GM11168 (cell line): ENCODE measurements around the gene FAM78B.

Experiments
- in situ Hi-C: fragments of 300-500 bp; cut with MboI; formaldehyde crosslinking; loops from one replicate; pipeline ENCODE4 v1.12.0; 2022; ENCODE audit warnings: low sequenced_read_pairs; ENCODE audit not compliant: unreplicated experiment

Gene FAM78B

DNA sequence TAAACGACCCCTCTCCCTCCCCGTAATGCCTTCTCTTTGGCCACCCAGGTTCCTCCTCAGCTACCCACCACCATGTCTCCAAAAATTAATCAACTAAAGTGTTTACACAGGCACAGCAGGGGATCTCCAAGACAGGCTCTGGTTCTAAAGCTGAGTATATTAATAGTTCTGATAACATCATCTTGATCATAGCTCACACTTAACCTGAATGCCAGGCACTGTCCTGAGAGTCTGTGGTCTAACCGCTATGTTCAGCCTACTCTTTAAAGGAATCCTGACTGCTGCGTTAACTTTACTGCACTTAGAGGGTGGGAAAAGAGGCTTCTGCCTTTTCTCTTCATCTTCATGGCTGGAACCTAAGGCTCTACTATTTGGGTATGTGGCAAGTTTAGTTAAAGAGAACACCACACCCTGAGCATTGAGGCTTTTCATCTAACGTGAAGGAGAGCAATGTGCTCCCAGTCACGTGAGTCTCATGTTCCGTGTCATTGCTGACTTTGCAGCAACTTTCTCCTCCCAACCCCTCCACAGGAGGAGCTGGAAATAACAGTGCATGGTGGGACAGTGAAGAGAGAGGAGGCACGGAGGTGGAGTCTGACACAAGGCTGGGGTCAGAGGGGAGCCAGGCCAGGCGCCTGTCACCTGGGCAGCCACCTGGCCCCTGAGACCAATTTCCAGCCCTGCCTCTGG, 86.4 kb downstream of the FAM78B start:
- in situ Hi-C loops, result no loop called here

DNA sequence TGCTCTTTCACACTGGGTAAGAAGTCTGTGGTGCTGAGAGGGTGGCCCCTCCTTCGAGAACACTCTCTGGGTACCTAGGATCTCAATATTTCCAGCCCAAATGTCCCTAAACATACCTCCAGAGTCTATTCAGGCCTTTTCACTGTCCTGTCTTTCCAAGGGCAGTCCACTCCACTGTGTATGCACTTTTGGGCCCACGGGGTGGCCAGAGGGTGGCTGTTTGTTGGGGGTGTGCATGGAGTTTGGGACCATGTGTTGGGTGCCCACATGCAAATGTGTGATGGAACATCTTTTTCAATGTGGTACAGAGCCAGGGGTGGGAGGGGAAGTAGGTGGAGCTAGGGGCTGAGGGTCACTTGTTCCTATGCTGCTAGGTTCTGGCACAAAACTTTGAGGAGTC, 87.5 kb downstream of the FAM78B start:
- in situ Hi-C loops, result no loop called here

DNA sequence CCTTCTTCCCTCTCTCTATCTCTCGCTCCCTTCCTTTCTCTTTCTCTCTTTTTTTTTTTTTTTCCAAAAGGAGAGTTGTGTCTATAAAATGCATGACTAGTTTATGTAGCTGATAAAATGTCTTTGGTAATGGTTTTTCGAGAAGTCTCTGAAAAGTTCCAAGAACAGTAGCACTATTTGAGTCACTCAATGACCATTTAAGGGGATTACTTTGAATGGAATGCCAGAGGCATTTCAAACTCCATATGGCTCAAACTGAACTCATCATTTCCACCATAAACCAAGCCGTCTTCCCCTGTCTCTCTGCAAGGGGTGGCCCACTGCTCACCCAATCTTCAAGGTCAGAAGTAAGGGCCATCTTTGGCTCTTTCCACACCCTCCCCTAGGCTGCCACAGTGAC, 93.3 kb downstream of the FAM78B start:
- in situ Hi-C loops, result no loop called here

DNA sequence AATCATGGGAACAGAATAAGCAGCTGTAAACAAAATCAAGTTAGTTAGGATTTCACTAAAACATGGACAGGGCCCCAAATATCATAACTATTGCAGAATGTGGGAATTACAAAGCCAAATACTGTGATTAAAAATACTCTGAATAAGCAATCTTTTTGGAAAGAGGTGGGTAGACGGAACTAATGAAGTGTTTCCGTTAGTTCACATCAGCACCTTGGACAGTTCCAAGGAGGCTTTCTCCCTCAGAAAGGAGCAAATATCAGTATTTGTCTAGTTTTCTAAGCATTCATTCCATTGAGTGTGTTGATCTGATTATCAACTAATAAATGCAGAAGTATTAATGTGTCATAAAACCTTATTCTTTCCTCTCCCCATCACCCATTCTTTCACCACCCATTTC, 97.4 kb downstream of the FAM78B start:
- in situ Hi-C loops, result no loop called here

DNA sequence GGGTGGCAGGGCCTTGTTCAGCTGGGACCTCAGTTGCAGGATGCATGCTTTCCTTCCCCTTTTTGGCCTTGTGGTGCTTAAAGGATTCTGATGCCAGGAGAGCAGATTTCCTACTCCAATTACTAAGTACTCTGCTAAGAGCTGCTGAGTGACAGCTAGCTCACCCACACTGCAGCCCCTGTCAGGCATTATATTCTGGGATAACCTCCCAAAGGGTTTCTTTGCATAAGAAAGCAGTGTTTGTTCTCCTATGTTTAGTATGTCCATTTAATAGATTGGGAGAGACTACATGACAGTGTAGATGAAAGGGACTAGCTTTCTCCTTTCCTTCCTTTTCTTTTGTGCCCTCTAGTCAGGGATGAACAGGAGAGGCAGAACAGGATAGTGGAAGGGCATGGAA, 100.7 kb downstream of the FAM78B start:
- in situ Hi-C loops, result no loop called here

DNA sequence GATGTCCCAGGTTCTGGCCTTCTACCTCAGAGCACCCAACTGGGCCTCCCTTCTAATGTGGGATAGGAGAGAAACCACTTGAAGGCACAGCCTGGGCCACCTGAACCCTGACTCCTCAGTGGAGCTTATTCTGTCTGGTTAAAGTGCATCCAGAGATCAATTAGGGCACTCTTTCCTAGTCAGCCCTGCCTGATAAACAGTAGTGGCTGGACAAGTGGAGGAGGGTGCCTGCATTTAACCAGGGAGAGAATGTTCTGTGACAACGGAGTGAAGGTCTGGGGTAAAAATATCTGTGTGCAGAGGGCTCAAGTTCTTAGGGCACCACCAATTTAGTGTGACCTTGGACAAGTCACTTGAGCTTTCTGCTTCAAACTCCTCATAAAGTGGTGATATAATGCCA, 101.8 kb downstream of the FAM78B start:
- in situ Hi-C loops, result no loop called here

DNA sequence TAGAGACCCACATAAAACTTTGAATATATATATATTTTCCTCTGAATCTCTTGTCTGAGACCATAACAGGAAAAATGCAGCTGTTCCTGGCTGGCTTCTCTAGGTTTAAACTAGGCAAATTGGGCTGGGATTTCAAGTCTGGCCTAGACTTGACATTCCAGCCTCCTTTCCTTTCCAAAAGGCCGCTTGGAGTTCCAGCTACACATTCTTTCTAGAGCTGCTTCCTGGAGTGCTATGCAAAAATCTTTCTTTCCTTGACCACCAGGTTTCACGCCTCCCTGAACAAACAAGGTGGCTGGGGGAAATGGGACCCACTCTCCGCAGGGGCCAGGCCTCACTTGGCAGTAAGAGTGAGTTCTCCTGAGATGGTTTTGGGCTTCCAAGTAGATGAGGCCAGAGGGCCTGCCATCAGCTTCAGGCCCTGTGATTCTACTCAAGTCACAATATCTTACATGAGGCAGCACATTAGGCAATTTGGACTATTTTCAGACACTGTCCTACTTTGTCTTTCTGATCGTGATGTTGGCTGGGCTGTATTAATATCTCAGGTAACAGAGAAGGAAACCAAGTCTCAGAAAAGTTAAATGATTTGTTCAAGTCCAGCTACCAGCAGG, 102.4 kb downstream of the FAM78B start:
- in situ Hi-C loops, result no loop called here

DNA sequence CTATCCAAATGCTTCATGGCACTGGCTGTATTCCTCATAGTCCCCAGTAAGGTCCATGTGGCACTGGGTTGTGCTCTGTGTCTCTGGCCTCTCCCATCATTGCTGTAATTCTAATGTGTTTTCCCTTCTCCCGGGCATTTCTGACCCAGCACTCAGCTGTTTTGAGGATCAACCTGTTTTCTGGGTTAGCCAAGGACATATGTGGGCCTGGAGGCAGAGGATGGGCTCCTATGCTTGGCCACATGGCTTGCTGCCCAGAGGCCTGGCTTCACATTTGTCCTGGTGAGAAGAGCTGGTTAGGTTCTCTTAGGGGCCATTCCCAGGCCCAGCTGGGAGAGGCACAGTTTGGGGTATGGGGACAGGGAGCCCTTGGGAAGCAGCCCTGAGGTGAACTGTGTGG, 103.1 kb downstream of the FAM78B start:
- in situ Hi-C loops, result no loop called here

DNA sequence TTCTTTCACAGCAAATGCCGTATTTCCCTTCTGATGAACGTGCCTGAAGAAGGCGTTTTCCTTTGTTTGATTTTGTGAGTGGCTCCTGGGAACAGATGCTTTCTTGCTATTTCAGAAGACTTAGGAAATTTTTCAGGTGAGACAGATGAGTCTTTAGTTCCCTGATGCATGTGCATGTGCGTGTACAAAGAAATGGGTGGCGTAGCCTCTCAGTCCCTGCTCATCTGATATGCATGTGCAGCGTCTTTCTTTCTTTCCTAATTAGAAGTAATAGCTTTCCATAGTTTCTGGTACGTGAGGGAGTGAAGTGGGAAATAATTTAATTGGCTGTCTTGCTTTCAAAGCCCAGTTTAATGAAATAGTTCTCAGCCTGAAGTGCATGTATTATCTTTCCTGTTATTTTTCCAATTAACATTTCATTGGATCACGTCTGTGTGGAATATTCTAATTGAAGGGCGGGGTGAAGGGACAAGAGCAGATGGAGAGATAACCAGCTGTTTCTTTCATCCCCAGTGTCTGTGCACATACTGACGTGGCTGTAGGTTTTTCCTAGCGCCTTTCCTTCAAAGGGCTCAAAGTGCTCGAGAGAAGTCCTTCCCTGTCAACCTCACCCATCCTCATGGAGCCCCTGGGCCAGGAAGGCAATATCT, 104.3 kb downstream of the FAM78B start:
- in situ Hi-C loops, result no loop called here

DNA sequence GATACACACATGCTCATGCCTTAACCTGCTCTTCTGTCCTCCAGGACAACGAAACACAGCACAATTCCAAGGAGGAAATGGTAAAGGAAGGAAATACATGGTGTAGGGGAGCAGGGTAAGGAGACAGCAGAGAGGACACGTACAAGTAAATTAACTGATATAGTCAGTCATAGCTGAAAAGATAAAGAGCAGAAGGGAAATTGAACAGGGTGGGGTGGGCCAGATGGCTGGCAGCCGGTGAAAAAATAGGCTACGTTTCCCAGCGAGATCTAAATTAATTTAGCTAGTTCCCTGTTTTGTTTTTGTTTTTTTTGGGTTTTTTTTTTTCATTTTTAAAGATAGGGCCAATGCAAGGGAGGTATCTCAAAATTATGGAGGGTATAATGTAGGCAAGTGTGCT, 109.2 kb downstream of the FAM78B start:
- in situ Hi-C loops, result no loop called here

DNA sequence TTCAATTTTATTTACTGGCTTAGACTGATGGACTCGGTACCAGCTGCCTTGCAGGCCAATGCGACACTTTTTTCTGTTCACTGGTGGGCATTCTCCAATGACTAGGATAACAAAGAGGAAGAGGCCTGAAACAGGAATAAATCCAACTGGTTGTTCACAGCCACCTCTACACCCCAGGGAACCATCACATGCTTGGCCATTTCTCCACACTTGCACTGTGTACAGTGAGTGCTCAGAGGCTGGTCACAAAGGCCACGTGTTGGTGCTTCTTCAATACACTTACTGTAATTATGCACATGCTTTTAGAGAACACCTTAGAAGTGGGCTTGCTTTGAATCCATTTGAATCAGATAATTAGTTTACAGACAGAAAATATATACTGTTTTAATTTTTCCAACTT, 113.4 kb downstream of the FAM78B start:
- in situ Hi-C loops, result no loop called here

DNA sequence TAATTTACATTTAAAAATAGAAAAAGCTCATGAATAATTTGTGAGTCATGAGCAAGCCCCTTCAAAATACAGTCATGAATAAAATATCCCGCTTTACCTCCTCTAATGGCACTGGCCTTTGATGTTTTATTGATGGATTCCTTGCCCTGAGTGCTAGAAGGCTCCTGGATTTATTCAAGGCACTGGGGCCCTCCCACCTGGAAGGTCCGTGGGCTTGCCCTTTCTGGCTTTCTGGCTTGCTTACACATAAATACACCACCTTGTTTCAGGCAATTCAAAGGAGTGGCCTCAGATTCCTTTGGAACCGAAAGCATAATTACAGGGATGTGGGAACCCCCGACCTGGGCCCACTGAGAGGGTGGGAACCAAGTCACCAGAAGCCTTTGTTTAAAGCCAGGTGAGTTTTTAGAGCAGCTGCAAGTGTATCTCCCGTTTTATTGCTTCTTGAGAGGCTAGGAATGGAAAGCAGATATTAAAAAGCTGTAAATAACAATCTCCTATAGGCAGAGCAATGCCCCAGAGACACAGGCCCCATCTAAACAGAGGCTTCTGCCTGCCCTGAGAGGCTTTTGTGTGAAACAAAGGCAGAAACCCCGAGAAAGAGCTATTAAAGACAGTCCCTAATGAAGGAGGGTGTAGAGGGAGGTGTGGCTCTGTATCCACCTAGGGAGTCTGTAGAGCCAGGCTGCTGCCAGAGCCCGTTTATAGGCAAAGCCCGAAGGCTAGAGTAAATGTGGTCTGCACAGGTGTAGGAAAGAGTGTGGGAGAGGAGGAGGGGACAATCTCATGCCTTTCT, 126.4 kb downstream of the FAM78B start:
- in situ Hi-C loops, result no loop called here

DNA sequence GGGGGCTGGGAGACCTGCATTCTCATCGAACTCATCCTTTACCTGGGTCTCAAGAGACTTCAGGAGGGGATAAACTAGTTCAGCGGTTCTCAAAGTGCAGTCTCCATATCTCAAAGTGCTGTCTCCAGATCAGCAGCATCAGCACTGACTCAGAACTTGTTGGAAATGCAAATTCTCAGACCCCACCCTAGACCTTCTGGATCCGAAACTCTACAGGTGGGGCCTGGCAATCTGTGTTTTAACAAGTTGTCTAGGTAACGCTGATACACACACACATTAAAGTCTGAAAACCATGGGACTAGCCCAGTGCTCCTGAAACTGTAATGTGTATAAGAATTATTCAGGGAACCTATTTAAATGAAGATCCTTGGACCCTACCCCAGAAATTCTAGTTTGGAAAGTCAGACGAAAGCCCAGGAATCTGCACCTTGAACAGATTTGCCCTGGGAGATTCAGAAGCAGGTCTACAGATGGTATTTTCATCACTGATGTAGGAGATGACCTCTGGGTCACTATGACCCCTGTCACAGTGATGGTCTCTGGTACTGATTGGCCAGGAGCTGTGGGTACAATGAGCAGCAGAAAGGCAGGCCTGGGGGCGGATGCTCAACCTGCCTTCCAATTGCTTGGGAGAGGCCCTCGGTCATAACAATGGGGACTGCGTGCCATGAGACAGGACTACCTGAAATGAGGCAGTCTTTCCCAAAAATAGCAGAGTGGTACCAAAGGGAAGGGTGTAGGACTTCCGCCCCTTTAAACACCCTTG, 127.2 kb downstream of the FAM78B start:
- in situ Hi-C loops, result no loop called here

DNA sequence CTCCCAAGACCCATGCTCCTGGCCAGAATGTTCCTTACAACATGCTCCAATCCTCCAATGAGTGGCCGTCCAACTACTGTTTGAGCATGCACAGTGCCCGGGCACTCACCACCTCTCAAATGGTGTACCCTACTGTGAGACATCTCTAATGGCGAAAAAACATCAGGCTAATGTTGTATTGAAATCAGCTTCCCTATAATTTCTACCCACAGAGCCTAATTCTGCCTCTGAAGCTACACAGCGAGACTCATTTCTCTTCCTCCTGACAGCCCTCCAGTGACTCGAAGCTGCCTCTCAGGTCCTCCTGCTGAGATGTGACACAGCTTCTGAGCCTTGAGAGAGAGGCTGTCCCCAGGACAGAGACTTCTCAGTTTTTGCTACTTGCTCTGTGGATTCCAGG, 130.7 kb downstream of the FAM78B start:
- in situ Hi-C loops, result no loop called here

DNA sequence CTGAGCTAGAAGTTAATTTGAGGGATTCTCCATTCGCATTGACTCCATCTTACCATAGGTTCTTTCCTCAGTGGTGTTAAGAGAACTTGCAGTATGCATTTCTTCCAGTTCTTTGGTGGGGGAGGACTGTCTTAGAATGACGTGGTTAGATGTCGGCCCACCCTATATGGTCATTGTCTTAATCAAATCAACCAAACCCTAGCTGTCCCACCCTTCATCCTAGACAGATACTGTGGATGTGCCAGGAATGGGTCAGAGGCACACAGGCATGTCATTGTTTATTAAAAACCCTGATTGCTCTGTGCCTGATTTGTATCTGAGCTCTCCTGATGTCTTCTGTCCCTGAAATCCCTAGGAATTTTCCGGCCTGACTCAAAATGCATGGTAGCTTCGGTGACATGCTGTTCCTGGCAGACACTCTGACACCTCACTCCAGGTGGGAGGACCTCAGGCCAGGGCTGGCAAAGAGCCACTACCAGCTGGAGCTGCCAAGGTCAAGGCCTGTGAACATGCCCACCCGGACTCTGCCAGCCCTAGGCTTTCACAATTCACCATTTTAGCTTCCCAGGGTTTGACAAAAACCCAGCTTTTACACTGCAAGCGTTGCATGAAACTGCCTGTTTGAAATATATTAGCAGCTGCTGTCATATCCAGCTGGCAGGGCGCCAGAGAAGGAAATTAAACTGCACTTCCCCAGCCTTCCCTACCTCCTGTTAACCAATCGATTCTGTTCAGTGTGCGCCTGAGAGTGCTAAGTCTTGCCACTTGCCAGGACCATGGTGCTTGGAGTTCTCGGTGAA, 134.0 kb downstream of the FAM78B start:
- in situ Hi-C loops, result no loop called here

DNA sequence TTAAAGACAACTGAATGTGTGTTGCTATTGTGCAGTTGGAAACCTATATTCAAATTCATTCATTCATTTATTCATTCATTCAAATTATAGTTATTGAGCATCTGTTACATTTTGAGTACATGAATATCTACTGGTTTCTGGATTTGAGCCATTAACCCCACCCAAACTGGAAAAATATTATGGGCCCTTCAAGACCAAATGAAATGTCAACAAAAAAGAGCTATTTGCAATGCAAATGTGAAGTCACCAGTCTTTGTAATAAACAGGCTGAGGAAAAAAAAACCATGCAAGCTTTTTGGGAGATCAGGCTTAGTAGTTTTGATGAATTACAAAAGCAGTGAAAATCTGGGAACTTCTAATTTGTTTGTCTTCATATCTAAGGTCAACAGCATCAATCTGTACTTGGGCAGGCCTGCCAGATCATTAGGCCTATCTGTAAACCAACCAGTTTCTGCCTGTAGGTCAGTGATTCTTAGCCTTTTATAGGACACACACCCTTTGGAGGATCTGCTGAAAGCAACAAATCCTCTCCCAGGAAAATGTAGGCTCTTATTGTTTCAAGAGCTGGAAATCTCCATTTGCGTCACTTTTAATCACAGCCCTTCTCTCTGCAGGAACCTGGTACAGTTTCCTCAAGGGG, 134.7 kb downstream of the FAM78B start:
- in situ Hi-C loops, result no loop called here

DNA sequence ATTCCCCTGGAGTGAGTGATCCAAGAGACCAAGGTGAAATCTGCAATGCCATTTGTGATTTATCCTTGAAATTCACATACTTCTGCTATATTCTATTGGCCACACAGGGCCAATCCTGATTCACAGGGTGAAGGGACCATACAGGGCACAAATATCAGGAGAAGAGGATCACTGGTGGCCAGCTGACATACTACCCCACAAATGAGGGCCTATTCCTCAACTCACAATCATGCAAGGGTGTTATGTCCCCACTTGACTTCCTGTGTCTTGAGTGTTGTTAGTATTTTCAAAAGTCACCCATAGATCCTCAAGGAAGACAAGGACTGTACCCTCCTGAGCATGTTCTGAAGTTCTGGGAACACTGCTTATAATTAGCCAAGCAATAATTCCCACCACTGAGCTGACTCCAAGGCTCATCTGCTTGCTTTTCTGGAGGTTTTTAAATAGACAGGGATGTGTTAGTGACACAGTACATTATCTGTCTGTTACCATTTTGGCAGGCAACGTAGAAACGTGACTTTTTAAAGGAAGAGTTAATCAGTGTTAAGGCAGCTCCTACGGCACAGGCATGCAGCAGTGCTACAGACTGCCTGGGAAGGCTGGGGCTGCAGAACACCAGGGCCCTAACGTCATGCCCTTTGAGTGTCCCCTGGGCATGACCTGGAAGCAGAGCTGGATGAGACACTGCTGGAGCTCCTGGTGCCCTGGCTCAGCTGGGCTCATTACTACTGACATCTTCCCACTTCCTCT, 137.4 kb downstream of the FAM78B start:
- in situ Hi-C loops, result no loop called here

DNA sequence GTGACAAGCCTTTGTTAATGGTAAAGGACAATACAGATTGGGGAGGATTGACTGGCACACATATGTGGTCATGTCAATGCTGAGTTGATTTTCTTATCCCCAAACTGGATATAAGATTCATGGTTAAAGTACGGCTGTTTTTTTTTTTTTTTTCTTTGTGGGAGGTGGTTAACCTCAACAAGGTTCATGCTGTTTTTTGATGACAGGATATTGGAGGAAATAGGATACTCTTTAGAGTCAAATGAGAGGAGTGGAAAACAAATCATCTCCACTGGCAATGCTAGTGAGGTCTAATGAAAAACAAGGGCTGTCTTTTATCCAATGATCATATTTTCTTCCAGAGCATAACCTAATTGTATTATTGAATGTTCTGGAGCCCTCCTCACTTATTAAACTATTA, 140.2 kb downstream of the FAM78B start:
- in situ Hi-C loops, result no loop called here
